Measurements from ENCODE around the gene MUC5B. TPM values are rescaled to one million over a fixed set of nuclear protein-coding genes. Genes with fewer than 3 reads are reported as not detected.
"Not testable (repeated sequence)": the region's sequence is repeated elsewhere in the genome, so short reads cannot be mapped to it uniquely, and the experiment has no call there.

Gene MUC5B
- total RNA-seq (not detected), polyA plus RNA-seq (ENCODE audit: insufficient read depth in 1 of 8, insufficient read length in 8 of 8, low replicate concordance in 1 of 8) (under 1 TPM in 7 of 8 donors, not detected in 1; 0.01 to 0.33 (median 0.04) TPM)
- long read RNA-seq, donor 1, result 0 reads
- long read RNA-seq, donor 2, result 0 reads
- long read RNA-seq, donor 3, result 0 reads
- long read RNA-seq, donor 4, result 0 reads
- long read RNA-seq, donor 5, result 0 reads
- long read RNA-seq, donor 6, result 0 reads
- long read RNA-seq, donor 7, result 0 reads
- long read RNA-seq, donor 8, result 0 reads
- long read RNA-seq, donor 9, result 0 reads
- long read RNA-seq, donor 10, result 0 reads
- long read RNA-seq, donor 11, result 0 reads

- no peak for DNase-seq
- Histone ChIP-seq H3K36me3 (ENCODE audit: control insufficient read depth, insufficient read depth, low read length) (no peaks in the 10 kb centered on the region), H3K9me3 (replicated peaks; ENCODE audit: control insufficient read depth, low read depth, low read length) (no peaks in the 10 kb centered on the region), H3K27ac (ENCODE audit: low read length) (no peak within 1 kb of the TSS), H3K4me1 (ENCODE audit: control insufficient read depth, insufficient read depth, low read length) (no peaks in the 10 kb centered on the region), H3K27me3 (ENCODE audit: control insufficient read depth, insufficient read depth, low read length) (peaks cover 10% of the 10 kb centered on the region), H3K4me3 (ENCODE audit: low read length) (no peak within 1 kb of the TSS)
- WGBS (ENCODE audit: insufficient coverage), result 76% methylated on average over 20 of the region's 36 CpGs
These were observed at the start of gene MUC5B for GRCh38 chr11:1222491-1223345. Gene MUC5B, plus strand, starts transcription at chr11:1223066. Its CDS starts 58 bp downstream, at chr11:1223124.

- WGBS (ENCODE audit: insufficient coverage), result 92% methylated on average over 3 of the region's 3 CpGs
- DNase-seq; H3K27ac ChIP-seq (ENCODE audit: low read length); H3K27me3 ChIP-seq (ENCODE audit: control insufficient read depth, insufficient read depth, low read length); H3K4me1 ChIP-seq (ENCODE audit: control insufficient read depth, insufficient read depth, low read length); H3K4me3 ChIP-seq (ENCODE audit: low read length); H3K36me3 ChIP-seq (ENCODE audit: control insufficient read depth, insufficient read depth, low read length): not testable (repeated sequence)
- peaks cover 10% of the 10 kb centered on the region for H3K9me3 ChIP-seq (replicated peaks; ENCODE audit: control insufficient read depth, low read depth, low read length)
These were observed 49.5 kb upstream of the MUC5B start for GRCh38 chr11:1173396-1173795.

GRCh38 chr11:1174441-1175370 lies 48.2 kb upstream of the MUC5B start:
- Histone ChIP-seq H3K27ac (ENCODE audit: low read length) (no peak overlapping the region), H3K4me3 (ENCODE audit: low read length) (no peak overlapping the region), H3K9me3 (replicated peaks; ENCODE audit: control insufficient read depth, low read depth, low read length) (peaks cover 9% of the 10 kb centered on the region), H3K4me1 (ENCODE audit: control insufficient read depth, insufficient read depth, low read length) (no peaks in the 10 kb centered on the region), H3K36me3 (ENCODE audit: control insufficient read depth, insufficient read depth, low read length) (no peaks in the 10 kb centered on the region), H3K27me3 (ENCODE audit: control insufficient read depth, insufficient read depth, low read length) (no peaks in the 10 kb centered on the region)
- no peak for DNase-seq
- 92% methylated on average over 34 of the region's 39 CpGs for WGBS (ENCODE audit: insufficient coverage)

GRCh38 chr11:1175461-1176223 lies 47.2 kb upstream of the MUC5B start:
- H3K9me3 ChIP-seq (replicated peaks; ENCODE audit: control insufficient read depth, low read depth, low read length), result peaks cover 8% of the 10 kb centered on the region

GRCh38 chr11:1176224-1177019 lies 46.4 kb upstream of the MUC5B start:
- peaks cover 7% of the 10 kb centered on the region for H3K9me3 ChIP-seq (replicated peaks; ENCODE audit: control insufficient read depth, low read depth, low read length)
- H3K36me3 ChIP-seq (ENCODE audit: control insufficient read depth, insufficient read depth, low read length), result no peaks in the 10 kb centered on the region
- WGBS (ENCODE audit: insufficient coverage), result 89% methylated on average over 29 of the region's 32 CpGs
- no peak overlapping the region for H3K4me3 ChIP-seq (ENCODE audit: low read length)
- H3K27ac ChIP-seq (ENCODE audit: low read length), result no peak overlapping the region
- no peaks in the 10 kb centered on the region for H3K4me1 ChIP-seq (ENCODE audit: control insufficient read depth, insufficient read depth, low read length)
- DNase-seq, result no peak
- no peaks in the 10 kb centered on the region for H3K27me3 ChIP-seq (ENCODE audit: control insufficient read depth, insufficient read depth, low read length)

More at GRCh38 chr11:1175461-1176223, 47.2 kb upstream of the MUC5B start:
- no peak for DNase-seq
- no peaks in the 10 kb centered on the region for H3K36me3 ChIP-seq (ENCODE audit: control insufficient read depth, insufficient read depth, low read length)
- no peaks in the 10 kb centered on the region for H3K4me1 ChIP-seq (ENCODE audit: control insufficient read depth, insufficient read depth, low read length)
- WGBS (ENCODE audit: insufficient coverage), result 89% methylated on average over 20 of the region's 22 CpGs
- no peak overlapping the region for H3K4me3 ChIP-seq (ENCODE audit: low read length)
- H3K27me3 ChIP-seq (ENCODE audit: control insufficient read depth, insufficient read depth, low read length), result no peaks in the 10 kb centered on the region
- no peak overlapping the region for H3K27ac ChIP-seq (ENCODE audit: low read length)

- peaks cover 7% of the 10 kb centered on the region for H3K9me3 ChIP-seq (replicated peaks; ENCODE audit: control insufficient read depth, low read depth, low read length)
- no peak for DNase-seq
- WGBS (ENCODE audit: insufficient coverage), result 85% methylated on average over 33 of the region's 34 CpGs
- H3K4me1 ChIP-seq (ENCODE audit: control insufficient read depth, insufficient read depth, low read length), result no peaks in the 10 kb centered on the region
- no peak overlapping the region for H3K27ac ChIP-seq (ENCODE audit: low read length)
- H3K4me3 ChIP-seq (ENCODE audit: low read length), result no peak overlapping the region
- H3K27me3 ChIP-seq (ENCODE audit: control insufficient read depth, insufficient read depth, low read length), result no peaks in the 10 kb centered on the region
- no peaks in the 10 kb centered on the region for H3K36me3 ChIP-seq (ENCODE audit: control insufficient read depth, insufficient read depth, low read length)
These were observed 45.7 kb upstream of the MUC5B start for GRCh38 chr11:1177020-1177770.

- Histone ChIP-seq H3K27ac (ENCODE audit: low read length) (no peak overlapping the region), H3K4me1 (ENCODE audit: control insufficient read depth, insufficient read depth, low read length) (no peaks in the 10 kb centered on the region), H3K36me3 (ENCODE audit: control insufficient read depth, insufficient read depth, low read length) (no peaks in the 10 kb centered on the region), H3K27me3 (ENCODE audit: control insufficient read depth, insufficient read depth, low read length) (no peaks in the 10 kb centered on the region), H3K4me3 (ENCODE audit: low read length) (no peak overlapping the region), H3K9me3 (replicated peaks; ENCODE audit: control insufficient read depth, low read depth, low read length) (peaks cover 7% of the 10 kb centered on the region)
- no peak for DNase-seq
- 88% methylated on average over 12 of the region's 12 CpGs for WGBS (ENCODE audit: insufficient coverage)
These were observed 45.1 kb upstream of the MUC5B start for GRCh38 chr11:1177771-1178090.

GRCh38 chr11:1178201-1178885 lies 44.5 kb upstream of the MUC5B start:
- Histone ChIP-seq H3K36me3 (ENCODE audit: control insufficient read depth, insufficient read depth, low read length) (no peaks in the 10 kb centered on the region), H3K27ac (ENCODE audit: low read length) (no peak overlapping the region), H3K4me1 (ENCODE audit: control insufficient read depth, insufficient read depth, low read length) (no peaks in the 10 kb centered on the region), H3K9me3 (replicated peaks; ENCODE audit: control insufficient read depth, low read depth, low read length) (peaks cover 7% of the 10 kb centered on the region), H3K4me3 (ENCODE audit: low read length) (no peak overlapping the region), H3K27me3 (ENCODE audit: control insufficient read depth, insufficient read depth, low read length) (no peaks in the 10 kb centered on the region)
- no peak for DNase-seq
- 66% methylated on average over 25 of the region's 31 CpGs for WGBS (ENCODE audit: insufficient coverage)

Data from muscle of leg (tissue), 16 donors.